Fibroblast of lung (primary cell): Measurements from ENCODE around the gene METTL21C. TPM values are rescaled to one million over a fixed set of nuclear protein-coding genes. Genes with fewer than 3 reads are reported as not detected.

Experiments used
- DNase-seq, 2 donors: peaks; one replicate each; pipeline versions ENCODE4 v3.0.0 to v3.0.0-alpha.2; 2010; ENCODE audit warnings: low read depth in 2 of 2
- H2AFZ ChIP-seq: 2 replicates; pipeline ENCODE4 v1.5.1; 2012; ENCODE audit warnings: low read length, control low read depth, inconsistent platforms
- H3K27ac ChIP-seq: 2 replicates; pipeline ENCODE4 v1.5.1; 2011; ENCODE audit warnings: low read length, control low read depth; ENCODE audit not compliant: insufficient read depth
- H3K27me3 ChIP-seq: 2 replicates; pipeline ENCODE4 v1.5.1; 2011; ENCODE audit warnings: mild to moderate bottlenecking, low read length; ENCODE audit not compliant: control insufficient read depth, insufficient read depth
- H3K36me3 ChIP-seq: 2 replicates; pipeline ENCODE4 v1.5.1; 2011; ENCODE audit warnings: low read length; ENCODE audit not compliant: control insufficient read depth, insufficient read depth
- H3K4me1 ChIP-seq: 2 replicates; pipeline ENCODE4 v1.5.1; 2011; ENCODE audit warnings: low read length; ENCODE audit not compliant: control insufficient read depth, insufficient read depth; ENCODE audit errors: extremely low read depth
- H3K4me2 ChIP-seq: 2 replicates; pipeline ENCODE4 v1.5.1; 2011; ENCODE audit warnings: low read length, control low read depth; ENCODE audit not compliant: insufficient read depth; ENCODE audit errors: extremely low read depth
- H3K4me3 ChIP-seq, 4 experiments: fragments of 200-600 bp in 1 of 4; sonication (generic) in 1 of 4; replicated peaks in 1 of 4; 2 replicates each; pipeline ENCODE4 v1.5.1; 2011 to 2016; ENCODE audit warnings: low read length in 4 of 4, low read depth in 3 of 4, mild to moderate bottlenecking in 3 of 4, control low read depth in 2 of 4, inconsistent platforms in 1 of 4, mixed read lengths in 1 of 4; ENCODE audit not compliant: insufficient read depth in 1 of 4; ENCODE audit errors: control extremely low read depth in 1 of 4
- H3K79me2 ChIP-seq: 2 replicates; pipeline ENCODE4 v1.5.1; 2012; ENCODE audit warnings: mild to moderate bottlenecking, low read length, inconsistent platforms; ENCODE audit not compliant: control insufficient read depth, insufficient read depth
- H3K9ac ChIP-seq: 2 replicates; pipeline ENCODE4 v1.5.1; 2011; ENCODE audit warnings: mild to moderate bottlenecking, low read length, control low read depth; ENCODE audit not compliant: insufficient read depth
- H3K9me3 ChIP-seq: 2 replicates; pipeline ENCODE4 v1.5.1; 2012; ENCODE audit warnings: low read depth, low read length; ENCODE audit not compliant: control insufficient read depth, insufficient read depth
- H4K20me1 ChIP-seq: 2 replicates; pipeline ENCODE4 v1.5.1; 2011; ENCODE audit warnings: low read length; ENCODE audit not compliant: control insufficient read depth, insufficient read depth; ENCODE audit errors: extremely low read depth
- CTCF ChIP-seq, 2 donors: IDR thresholded peaks in 1 of 2; conservative IDR thresholded peaks in 1 of 2; 1 replicate in 1 of 2; 2 replicates in 1 of 2; pipeline ENCODE4 v1.5.1; 2011 to 2012; ENCODE audit warnings: low read length in 2 of 2, control low read depth in 1 of 2, inconsistent platforms in 1 of 2, low read depth in 1 of 2, mild to moderate bottlenecking in 1 of 2
- EZH2 ChIP-seq: IDR thresholded peaks from 2 replicates; pipeline ENCODE4 v1.5.1; 2012; ENCODE audit warnings: low read length, control low read depth, mild to moderate bottlenecking; ENCODE audit errors: missing control alignments
- polyA plus RNA-seq, 2 donors: library from polyadenylated mRNA; depleted of rRNA in 1 of 2; stranded (reverse) in 1 of 2; unstranded in 1 of 2; fragments of >200 nt; gene quantifications; 2 replicates each; pipeline ENCODE4 v1.2.1, GENCODE V29; 2011 to 2012; ENCODE audit warnings: missing spikeins in 1 of 2
- total RNA-seq: library from RNA; depleted of rRNA; stranded (reverse); fragments of >200 nt; gene quantifications from 2 replicates; pipeline ENCODE4 v1.2.1, GENCODE V29; 2014

The METTL21C gene
- total and polyA plus RNA-seq, 2 donors (not counting 1 experiment from before 2014, with no cell fraction given) = 0.17 TPM; not detected in 1

GRCh38 chr13:102729560-102730270 is 34.9 kb upstream of the METTL21C start:
- peak overlapping the region; percentile 67 for H3K4me2 ChIP-seq
- no peaks in the 10 kb centered on the region for H3K27me3 ChIP-seq
- H3K79me2 ChIP-seq = no peaks in the 10 kb centered on the region
- peak overlapping the region; percentile 2 to 27 (median 14) for H3K4me3 ChIP-seq
- H3K27ac ChIP-seq = no peak overlapping the region
- TF ChIP-seq CTCF (conservative IDR thresholded peaks at IDR 0.05 in 1 of 2, IDR thresholded peaks at IDR 0.05 in 1 of 2; ENCODE audit: low read depth in 1 of 2, low read length in 2 of 2) (no peak), EZH2 (no peak)
- peak; percentile 67 to 92 for DNase-seq
- no peaks in the 10 kb centered on the region for H4K20me1 ChIP-seq
- H3K36me3 ChIP-seq = no peaks in the 10 kb centered on the region
- no peak overlapping the region for H2AFZ ChIP-seq
- no peaks in the 10 kb centered on the region for H3K9me3 ChIP-seq
- H3K9ac ChIP-seq = no peak overlapping the region
- H3K4me1 ChIP-seq = no peaks in the 10 kb centered on the region

DNA sequence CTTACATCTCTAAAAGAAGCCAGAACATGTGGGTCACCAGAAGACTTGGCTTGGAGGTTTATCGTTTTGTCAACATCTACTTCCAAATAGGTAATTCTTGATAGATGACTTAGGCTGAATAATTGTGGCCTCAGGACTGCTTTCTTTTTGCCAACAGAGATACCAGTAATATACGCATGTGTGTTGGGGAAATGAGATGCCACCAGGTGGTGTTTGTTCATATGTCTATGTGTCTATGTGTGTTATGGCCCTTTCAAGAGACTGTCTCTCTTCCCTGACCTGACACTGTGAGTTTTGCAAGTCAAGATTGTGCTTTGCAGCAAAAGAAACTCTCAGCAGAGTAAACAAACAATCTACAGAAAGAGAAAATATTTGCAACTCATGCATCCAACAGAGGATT is 31.6 kb upstream of the METTL21C start:
- H3K27me3 ChIP-seq = no peaks in the 10 kb centered on the region
- H4K20me1 ChIP-seq = no peaks in the 10 kb centered on the region
- no peak overlapping the region for H3K27ac ChIP-seq
- H3K4me2 ChIP-seq = no peak overlapping the region
- no peak for DNase-seq
- no peaks in the 10 kb centered on the region for H3K79me2 ChIP-seq
- no peak overlapping the region for H3K9ac ChIP-seq
- no peak overlapping the region for H3K4me3 ChIP-seq
- TF ChIP-seq CTCF (conservative IDR thresholded peaks at IDR 0.05 in 1 of 2, IDR thresholded peaks at IDR 0.05 in 1 of 2; ENCODE audit: low read depth in 1 of 2, low read length in 2 of 2) = no peak
- TF ChIP-seq EZH2 = no peak
- H3K9me3 ChIP-seq = no peaks in the 10 kb centered on the region
- no peaks in the 10 kb centered on the region for H3K4me1 ChIP-seq
- H2AFZ ChIP-seq = no peak overlapping the region
- no peaks in the 10 kb centered on the region for H3K36me3 ChIP-seq

- Histone ChIP-seq H3K4me2 (no peak overlapping the region), H3K79me2 (no peaks in the 10 kb centered on the region), H4K20me1 (no peaks in the 10 kb centered on the region), H3K9me3 (no peaks in the 10 kb centered on the region), H3K4me1 (no peaks in the 10 kb centered on the region), H3K9ac (no peak overlapping the region), H3K27me3 (no peaks in the 10 kb centered on the region), H3K36me3 (no peaks in the 10 kb centered on the region), H3K27ac (no peak overlapping the region), H3K4me3 (no peak overlapping the region), H2AFZ (no peak overlapping the region)
- TF ChIP-seq CTCF (conservative IDR thresholded peaks at IDR 0.05 in 1 of 2, IDR thresholded peaks at IDR 0.05 in 1 of 2; ENCODE audit: low read depth in 1 of 2, low read length in 2 of 2) (peak; percentile 40 to 55), EZH2 (no peak)
- DNase-seq = peak; percentile 24 to 65
Measured at GRCh38 chr13:102724923-102725322, 30.1 kb upstream of the METTL21C start.
